Astrocyte of the hippocampus (primary cell): ENCODE data around the gene TAF11L14.
A peak's percentile ranks its signal among the peaks of the same experiment; 100 is the strongest.

Experiments
- DNase-seq: peaks from one replicate; pipeline ENCODE4 v3.0.0; 2011; ENCODE audit warnings: low read depth, low spot score

TAF11L14 gene

DNA sequence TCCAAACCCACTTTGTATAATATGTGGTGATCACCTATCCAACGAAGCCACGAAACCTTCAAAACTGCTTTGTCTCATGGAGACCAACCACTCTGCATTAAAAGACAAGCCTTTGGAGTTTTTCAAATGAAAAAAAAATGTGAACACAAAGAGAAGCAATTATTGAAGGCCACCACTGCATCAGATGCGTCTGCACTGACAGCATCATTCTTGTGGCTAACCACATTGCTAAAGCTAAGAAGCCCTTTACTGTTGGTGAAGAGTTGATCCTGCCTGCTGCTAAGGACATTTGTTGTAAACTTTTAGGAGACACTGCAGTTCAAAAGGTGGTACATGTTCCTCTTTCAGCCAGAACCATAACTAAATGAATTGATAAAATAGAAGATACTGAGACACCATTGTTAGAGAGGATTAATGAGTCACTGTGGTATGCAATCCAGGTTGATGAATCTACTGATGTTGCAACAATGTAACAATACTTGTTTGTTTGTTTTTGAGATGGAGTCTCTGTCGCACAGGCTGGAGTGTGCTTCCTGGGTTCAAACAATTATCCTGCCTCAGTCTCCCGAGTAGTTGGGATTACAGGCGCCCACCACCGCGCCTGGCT lies 45.4 kb downstream of the TAF11L14 start:
- DNase-seq = peak; percentile 19

DNA sequence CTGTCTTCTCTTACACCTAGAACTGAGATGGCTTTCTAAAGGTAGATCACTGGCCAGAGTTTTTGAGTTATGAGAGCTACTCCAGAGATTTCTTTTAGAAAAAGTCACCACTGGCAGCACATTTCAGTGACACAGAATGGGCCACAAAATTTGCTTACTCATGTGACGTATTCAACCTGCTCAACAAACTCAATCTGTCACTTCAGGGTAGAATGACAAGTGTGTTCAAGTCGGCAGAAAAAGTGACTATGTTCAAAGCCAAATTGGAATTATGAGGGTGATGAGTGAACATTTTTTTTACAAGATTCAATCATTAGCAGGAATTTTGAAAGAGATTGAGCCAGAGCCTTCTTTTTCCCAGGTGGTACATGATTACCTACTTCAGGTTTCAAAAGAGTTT lies 46.5 kb downstream of the TAF11L14 start:
- no peak for DNase-seq
